Measurements from ENCODE around the gene CSGALNACT2.

GRCh38 chr10:43177595-43177994, 39.4 kb downstream of the CSGALNACT2 start:
- TF ChIP-seq POLR2A (IDR thresholded peaks at IDR 0.05) (no peak), CTCF (IDR thresholded peaks at IDR 0.05) (no peak)

Measured in thyroid gland (tissue), 4 donors.